ENCODE data around the gene WNT6. TPM values are rescaled to one million over a fixed set of nuclear protein-coding genes. Genes with fewer than 3 reads are reported as not detected.

Gene WNT6
- total RNA-seq, 1 experiment from 2014 or later = 8.1 TPM

DNA sequence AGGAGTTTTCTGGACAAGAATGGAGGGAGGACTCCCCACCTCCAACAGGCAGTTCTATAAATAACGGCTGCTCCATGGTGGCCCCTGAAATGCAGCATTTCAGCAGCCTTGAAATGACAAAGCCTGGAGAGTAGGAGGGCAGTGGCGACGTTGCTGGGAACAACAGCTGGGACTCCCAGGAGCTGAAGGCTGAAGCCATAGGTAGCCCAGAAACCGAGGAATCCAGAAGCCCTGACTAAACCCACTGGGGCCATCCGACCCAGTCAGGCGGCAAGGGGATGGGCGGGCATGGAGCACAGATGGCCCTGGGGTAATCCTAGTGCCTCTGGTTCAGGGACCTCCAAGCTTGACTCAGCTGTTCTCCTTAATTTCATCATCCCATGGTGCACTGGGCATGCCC, 37.0 kb upstream of the WNT6 start:
- POLR2A ChIA-PET = no interaction called here
- TF ChIP-seq, protein P1, sequence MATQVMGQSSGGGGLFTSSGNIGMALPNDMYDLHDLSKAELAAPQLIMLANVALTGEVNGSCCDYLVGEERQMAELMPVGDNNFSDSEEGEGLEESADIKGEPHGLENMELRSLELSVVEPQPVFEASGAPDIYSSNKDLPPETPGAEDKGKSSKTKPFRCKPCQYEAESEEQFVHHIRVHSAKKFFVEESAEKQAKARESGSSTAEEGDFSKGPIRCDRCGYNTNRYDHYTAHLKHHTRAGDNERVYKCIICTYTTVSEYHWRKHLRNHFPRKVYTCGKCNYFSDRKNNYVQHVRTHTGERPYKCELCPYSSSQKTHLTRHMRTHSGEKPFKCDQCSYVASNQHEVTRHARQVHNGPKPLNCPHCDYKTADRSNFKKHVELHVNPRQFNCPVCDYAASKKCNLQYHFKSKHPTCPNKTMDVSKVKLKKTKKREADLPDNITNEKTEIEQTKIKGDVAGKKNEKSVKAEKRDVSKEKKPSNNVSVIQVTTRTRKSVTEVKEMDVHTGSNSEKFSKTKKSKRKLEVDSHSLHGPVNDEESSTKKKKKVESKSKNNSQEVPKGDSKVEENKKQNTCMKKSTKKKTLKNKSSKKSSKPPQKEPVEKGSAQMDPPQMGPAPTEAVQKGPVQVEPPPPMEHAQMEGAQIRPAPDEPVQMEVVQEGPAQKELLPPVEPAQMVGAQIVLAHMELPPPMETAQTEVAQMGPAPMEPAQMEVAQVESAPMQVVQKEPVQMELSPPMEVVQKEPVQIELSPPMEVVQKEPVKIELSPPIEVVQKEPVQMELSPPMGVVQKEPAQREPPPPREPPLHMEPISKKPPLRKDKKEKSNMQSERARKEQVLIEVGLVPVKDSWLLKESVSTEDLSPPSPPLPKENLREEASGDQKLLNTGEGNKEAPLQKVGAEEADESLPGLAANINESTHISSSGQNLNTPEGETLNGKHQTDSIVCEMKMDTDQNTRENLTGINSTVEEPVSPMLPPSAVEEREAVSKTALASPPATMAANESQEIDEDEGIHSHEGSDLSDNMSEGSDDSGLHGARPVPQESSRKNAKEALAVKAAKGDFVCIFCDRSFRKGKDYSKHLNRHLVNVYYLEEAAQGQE (IDR thresholded peaks at IDR 0.05; ENCODE audit: insufficient read depth in 1 of 2, low read depth in 2 of 2, low read length in 1 of 2) = no peak
- TF ChIP-seq POLR2AphosphoS5 (IDR thresholded peaks at IDR 0.05; ENCODE audit: low read depth, low read length) = no peak
- CTCF ChIA-PET = no interaction called here
- H3K27me3 ChIP-seq (ENCODE audit: control insufficient read depth, insufficient read depth, low read length) = no peaks in the 10 kb centered on the region
- DNase-seq (ENCODE audit: low read depth, low spot score) = no peak
- H3K4me3 ChIP-seq (ENCODE audit: low read depth in 2 of 2, low read length in 2 of 2) = no peak overlapping the region
- intact Hi-C loops (cut with micrococcal nuclease; ENCODE audit: unreplicated experiment) = no loop called here
- no peak for ATAC-seq
- no peaks in the 10 kb centered on the region for H3K4me1 ChIP-seq (ENCODE audit: control insufficient read depth, insufficient read depth, low read length)
- H3K9me3 ChIP-seq (ENCODE audit: control insufficient read depth, insufficient read depth, low read depth, low read length) = no peaks in the 10 kb centered on the region
- in situ Hi-C loops (cut with HindIII; ENCODE audit: low pct_unique_long_range_greater_than_20kb, low sequenced_read_pairs) = no loop called here
- BruUV-seq (replicated peaks) = no TSS peak
- no peaks in the 10 kb centered on the region for H3K36me3 ChIP-seq (ENCODE audit: control insufficient read depth, insufficient read depth, low read length)
- no peak overlapping the region for H3K27ac ChIP-seq (ENCODE audit: low read length)

DNA sequence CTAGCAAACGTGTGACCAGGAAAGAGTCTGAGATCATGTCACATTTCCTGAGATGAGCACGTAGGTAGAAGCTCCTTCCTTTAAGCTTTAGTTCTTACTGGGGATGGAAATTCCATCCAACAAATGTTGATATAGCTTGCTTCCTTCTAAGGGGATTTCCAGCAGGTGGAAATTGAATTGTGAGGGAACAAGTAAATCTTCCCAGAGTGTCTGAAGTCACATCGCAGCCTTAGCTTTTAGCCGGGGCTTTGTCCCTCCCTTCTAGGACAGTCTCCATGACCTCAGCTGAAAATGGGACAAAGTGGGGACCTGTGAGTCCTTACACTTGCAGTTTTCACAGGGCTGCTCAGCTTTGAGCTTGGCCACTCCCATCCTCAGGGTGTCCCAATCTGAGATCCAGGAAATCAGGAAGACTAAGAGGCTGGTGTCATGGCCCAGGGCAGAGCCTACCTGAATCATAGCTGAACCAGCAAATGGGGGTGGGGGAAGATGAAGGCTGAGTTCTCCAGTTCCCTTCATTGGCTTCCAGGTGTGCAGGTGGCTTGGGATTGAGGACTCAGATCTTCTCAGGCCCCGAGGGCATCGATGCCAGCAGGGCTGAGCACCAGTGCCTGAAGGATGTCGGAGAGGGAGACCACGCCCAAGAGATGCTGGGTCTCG, 36.3 kb upstream of the WNT6 start:
- Histone ChIP-seq H3K4me3 (ENCODE audit: low read depth in 2 of 2, low read length in 2 of 2) (no peak overlapping the region), H3K27me3 (ENCODE audit: control insufficient read depth, insufficient read depth, low read length) (no peaks in the 10 kb centered on the region), H3K36me3 (ENCODE audit: control insufficient read depth, insufficient read depth, low read length) (no peaks in the 10 kb centered on the region), H3K27ac (ENCODE audit: low read length) (no peak overlapping the region), H3K4me1 (ENCODE audit: control insufficient read depth, insufficient read depth, low read length) (no peaks in the 10 kb centered on the region), H3K9me3 (ENCODE audit: control insufficient read depth, insufficient read depth, low read depth, low read length) (no peaks in the 10 kb centered on the region)
- CTCF ChIA-PET = no interaction called here
- TF ChIP-seq, protein P2, sequence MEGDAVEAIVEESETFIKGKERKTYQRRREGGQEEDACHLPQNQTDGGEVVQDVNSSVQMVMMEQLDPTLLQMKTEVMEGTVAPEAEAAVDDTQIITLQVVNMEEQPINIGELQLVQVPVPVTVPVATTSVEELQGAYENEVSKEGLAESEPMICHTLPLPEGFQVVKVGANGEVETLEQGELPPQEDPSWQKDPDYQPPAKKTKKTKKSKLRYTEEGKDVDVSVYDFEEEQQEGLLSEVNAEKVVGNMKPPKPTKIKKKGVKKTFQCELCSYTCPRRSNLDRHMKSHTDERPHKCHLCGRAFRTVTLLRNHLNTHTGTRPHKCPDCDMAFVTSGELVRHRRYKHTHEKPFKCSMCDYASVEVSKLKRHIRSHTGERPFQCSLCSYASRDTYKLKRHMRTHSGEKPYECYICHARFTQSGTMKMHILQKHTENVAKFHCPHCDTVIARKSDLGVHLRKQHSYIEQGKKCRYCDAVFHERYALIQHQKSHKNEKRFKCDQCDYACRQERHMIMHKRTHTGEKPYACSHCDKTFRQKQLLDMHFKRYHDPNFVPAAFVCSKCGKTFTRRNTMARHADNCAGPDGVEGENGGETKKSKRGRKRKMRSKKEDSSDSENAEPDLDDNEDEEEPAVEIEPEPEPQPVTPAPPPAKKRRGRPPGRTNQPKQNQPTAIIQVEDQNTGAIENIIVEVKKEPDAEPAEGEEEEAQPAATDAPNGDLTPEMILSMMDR (IDR thresholded peaks at IDR 0.05) = no peak
- no peak for TF ChIP-seq SIN3A (IDR thresholded peaks at IDR 0.05; ENCODE audit: borderline replicate concordance, insufficient read depth, low read depth, low read length)
- TF ChIP-seq POLR2AphosphoS5 (IDR thresholded peaks at IDR 0.05; ENCODE audit: low read depth, low read length) = no peak
- TF ChIP-seq, protein P1 (IDR thresholded peaks at IDR 0.05; ENCODE audit: insufficient read depth in 1 of 2, low read depth in 2 of 2, low read length in 1 of 2) = no peak
- no peak for TF ChIP-seq TCF7L2 (IDR thresholded peaks at IDR 0.05; ENCODE audit: low read depth, low read length)
- in situ Hi-C loops (cut with HindIII; ENCODE audit: low pct_unique_long_range_greater_than_20kb, low sequenced_read_pairs) = no loop called here
- ATAC-seq = no peak
- POLR2A ChIA-PET = no interaction called here
- intact Hi-C loops (cut with micrococcal nuclease; ENCODE audit: unreplicated experiment) = no loop called here
- BruUV-seq (replicated peaks) = no TSS peak
- no peak for DNase-seq (ENCODE audit: low read depth, low spot score)
